K562 (cell line): Measurements from ENCODE around the gene PEX11B. TPM values are rescaled to one million over a fixed set of nuclear protein-coding genes. Genes with fewer than 3 reads are reported as not detected.
"Not testable (repeated sequence)": the region's sequence is repeated elsewhere in the genome, so short reads cannot be mapped to it uniquely, and the experiment has no call there.

ENCODE experiments used
- ATAC-seq: fragments of 200-7000 bp; cut with Tn5 transposase; 3 replicates; pipeline ENCODE4 v1.9.1; 2020; ENCODE audit warnings: moderate library complexity
- BruUV-seq: library from RNA; stranded (reverse); fragments of 400-500 nt; replicated peaks from 2 replicates; lab custom pipeline; 2021; lab: Mats Ljungman, UMichigan
- CTCF ChIA-PET: fragments of 300-600 bp; formaldehyde crosslinking; extraction: SDS; loops from one replicate; lab custom pipeline; 2021; ENCODE audit warnings: low intra/inter-chr PET ratio; lab: Yijun Ruan, JAX
- POLR2A ChIA-PET: fragments of 300-600, 350-650 bp; sonication (Branson Sonifier 250); formaldehyde crosslinking; extraction: SDS; loops from one replicate; lab custom pipeline; 2021; ENCODE audit warnings: antibody characterized with exemption, inconsistent platforms; lab: Yijun Ruan, JAX
- DNase-seq, 4 experiments: peaks; one replicate each; pipeline versions ENCODE4 v3.0.0 to v3.0.0-alpha.2; 2011 to 2018; ENCODE audit warnings: low spot score in 3 of 4, mixed read lengths in 3 of 4; ENCODE audit errors: extremely low read depth in 1 of 4
- FAIRE-seq: peaks from 2 replicates; lab custom pipeline; 2011; peaks lifted over from hg19 to GRCh38; lab: Jason Lieb, UNC
- H2AFZ ChIP-seq: 2 replicates; pipeline ENCODE4 v1.6.0; 2011; ENCODE audit warnings: low read depth, low read length, control low read depth, inconsistent platforms
- H3K27ac ChIP-seq: fragments of 200-600 bp; 3 replicates; pipeline ENCODE4 v1.8.0; 2011; ENCODE audit warnings: low read depth, mild to moderate bottlenecking, control low read depth, inconsistent platforms, low read length, moderate library complexity, mixed read lengths; ENCODE audit errors: extremely low read depth
- H3K27me3 ChIP-seq, 2 experiments: fragments of 300-600 bp in 1 of 2; 2 replicates in 1 of 2; 3 replicates in 1 of 2; pipeline versions ENCODE4 v1.6.0 to v1.8.0; 2011; ENCODE audit warnings: inconsistent platforms in 2 of 2, low read length in 2 of 2, mild to moderate bottlenecking in 1 of 2, mixed read lengths in 1 of 2, moderate library complexity in 1 of 2; ENCODE audit not compliant: control insufficient read depth in 2 of 2, insufficient read depth in 2 of 2
- H3K36me3 ChIP-seq: fragments of 300-600 bp; 3 replicates; pipeline ENCODE4 v1.8.0; 2011; ENCODE audit warnings: mild to moderate bottlenecking, low read length, inconsistent platforms; ENCODE audit not compliant: control insufficient read depth, insufficient read depth
- H3K4me1 ChIP-seq, 2 experiments: fragments of 200-600 bp in 1 of 2; replicated peaks in 1 of 2; 2 replicates in 1 of 2; 3 replicates in 1 of 2; pipeline versions ENCODE4 v1.5.1 to v1.8.0; 2011; ENCODE audit warnings: inconsistent platforms in 2 of 2, low read length in 2 of 2, mild to moderate bottlenecking in 1 of 2, mixed read lengths in 1 of 2, moderate library complexity in 1 of 2; ENCODE audit not compliant: control insufficient read depth in 2 of 2, insufficient read depth in 2 of 2
- H3K4me2 ChIP-seq: 2 replicates; pipeline ENCODE4 v1.6.1; 2011; ENCODE audit warnings: low read length, control low read depth, inconsistent platforms, mixed read lengths; ENCODE audit not compliant: insufficient read depth
- H3K4me3 ChIP-seq: fragments of 200-600 bp; sonication (generic), shearing (Covaris generic); 2 replicates; pipeline ENCODE4 v1.5.1; 2016; ENCODE audit warnings: control low read depth, inconsistent platforms
- H3K79me2 ChIP-seq: fragments of 200-600 bp; 3 replicates; pipeline ENCODE4 v1.8.0; 2011; ENCODE audit warnings: low read length, inconsistent platforms; ENCODE audit not compliant: control insufficient read depth, insufficient read depth
- H3K9ac ChIP-seq, 2 experiments: 2 replicates each; pipeline versions ENCODE4 v1.6.0 to v1.6.1; 2011; ENCODE audit warnings: low read depth in 2 of 2, low read length in 2 of 2, control low read depth in 1 of 2, inconsistent platforms in 1 of 2, mild to moderate bottlenecking in 1 of 2, mixed read lengths in 1 of 2; ENCODE audit not compliant: insufficient read depth in 1 of 2
- H3K9me1 ChIP-seq: one replicate; pipeline ENCODE4 v1.6.0; 2011; ENCODE audit warnings: inconsistent platforms, mild to moderate bottlenecking, low read length, moderate library complexity; ENCODE audit not compliant: control insufficient read depth, insufficient read depth
- H3K9me3 ChIP-seq: replicated peaks from 2 replicates; pipeline ENCODE4 v1.5.1; 2011; ENCODE audit warnings: low read depth, low read length, inconsistent platforms; ENCODE audit not compliant: control insufficient read depth, insufficient read depth
- H4K20me1 ChIP-seq: replicated peaks from 2 replicates; pipeline ENCODE4 v1.6.1; 2011; ENCODE audit warnings: low read length, inconsistent platforms, mixed read lengths; ENCODE audit not compliant: control insufficient read depth, insufficient read depth
- BCOR ChIP-seq: fragments of 450-650 bp; IDR thresholded peaks from 2 replicates; pipeline ENCODE4 v1.6.1; 2016
- KDM1A ChIP-seq, 2 experiments: fragments of 450-650 bp; IDR thresholded peaks; 2 replicates each; pipeline ENCODE4 v1.6.1; 2016; ENCODE audit warnings: mild to moderate bottlenecking in 2 of 2
- PBX2 ChIP-seq, 2 experiments: IDR thresholded peaks in 1 of 2; conservative IDR thresholded peaks in 1 of 2; 2 replicates each; pipeline ENCODE4 v1.6.1; 2016; ENCODE audit warnings: low read depth in 2 of 2, mild to moderate bottlenecking in 1 of 2, missing compliant biosample characterization in 1 of 2, missing genetic modification characterization in 1 of 2, moderate library complexity in 1 of 2
- whole genome bisulfite sequencing: fragments of 100-300 bp; shearing (Covaris generic); methylation state at CpG from one replicate; pipeline ENCODE4 v1.1.6; 2016; ENCODE audit warnings: low coverage, mixed read lengths; ENCODE audit not compliant: insufficient coverage; ENCODE audit errors: missing lambda C conversion rate; 5-methylcytosine and 5-hydroxymethylcytosine counted together
- in situ Hi-C: fragments of 300-500 bp; cut with MboI; formaldehyde crosslinking; loops from 4 replicates; pipeline ENCODE4 v1.15.0; 2018; ENCODE audit warnings: inconsistent platforms, mixed read lengths
- intact Hi-C: fragments of 100-400 bp; cut with micrococcal nuclease; formaldehyde crosslinking; loops from 2 replicates; pipeline ENCODE4 v1.14.2; 2022
- polyA plus RNA-seq, 8 experiments: library from polyadenylated mRNA; depleted of rRNA in 4 of 8; stranded (reverse) in 5 of 8; unstranded in 3 of 8; fragments of >200 nt; fragmentation: Nextera tagmentation in 2 of 8; fragmentation: Illumina TruSeq in 1 of 8; extraction: Ambion mirVana in 2 of 8; extraction: Trizol in 1 of 8; gene quantifications; 2 replicates each; pipeline versions ENCODE4 v1.2.1 to v1.2.3, GENCODE V29; 2011 to 2014; ENCODE audit warnings: inconsistent platforms in 1 of 8, missing spikeins in 1 of 8
- total RNA-seq, 7 experiments: library from RNA; depleted of rRNA in 6 of 7; stranded (reverse); fragments of >200 nt in 6 of 7; fragmentation: Illumina TruSeq in 2 of 7; extraction: Trizol in 2 of 7; gene quantifications; 2 replicates each; pipeline versions ENCODE4 v1.2.1 to v1.2.3, GENCODE V29; 2011 to 2021; ENCODE audit warnings: low replicate concordance in 1 of 7

PEX11B gene
- total and polyA plus RNA-seq, 9 of the 15 experiments (the other 6 are each of a cell fraction or from before 2014, with no cell fraction given) = 13.2 to 60.0 (median 21.7) TPM

GRCh38 chr1:145920297-145920696 is 1.8 kb upstream of the PEX11B start:
- H4K20me1 ChIP-seq; H3K4me3 ChIP-seq; H3K27ac ChIP-seq; in situ Hi-C loops; H3K9me1 ChIP-seq; H2AFZ ChIP-seq; POLR2A ChIA-PET; DNase-seq; intact Hi-C loops; FAIRE-seq; H3K27me3 ChIP-seq; BruUV-seq; H3K79me2 ChIP-seq; ATAC-seq; H3K9me3 ChIP-seq; H3K9ac ChIP-seq; TF ChIP-seq PBX2 (CRISPR knock-in tag; IDR thresholded peaks at IDR 0.05; ENCODE audit: low read depth): not testable (repeated sequence)
- 68% methylated on average over 2 of the region's 4 CpGs for WGBS
- peak; percentile 54 for TF ChIP-seq BCOR
- peak in 1 of 2 experiments; percentile 53; a peak in 1 of 4 replicates for TF ChIP-seq KDM1A (IDR thresholded peaks at IDR 0.05)
- 0 out of 2 replicates have a peak, but pooled peaks have one; percentile 11 for TF ChIP-seq PBX2 (tag; conservative IDR thresholded peaks at IDR 0.05; ENCODE audit: low read depth)
- CTCF ChIA-PET = interaction anchor here (0.7 kb wide), 1 partner anchor 93 kb away, joined by 3 read pairs; no protein-coding TSS in a partner anchor
- peak overlapping the region; percentile 93; the same call in 1 of the 2 replicates for H3K4me2 ChIP-seq
- peaks cover 26% of the 10 kb centered on the region; the same call in 2 of the 3 replicates for H3K36me3 ChIP-seq
- H3K4me1 ChIP-seq = peaks cover 7 to 23% of the 10 kb centered on the region in 2 experiments; a peak in 4 of 5 replicates
